Measurements from ENCODE around the gene GPR45. TPM values are rescaled to one million over a fixed set of nuclear protein-coding genes. Genes with fewer than 3 reads are reported as not detected.

GPR45 gene
- total and polyA plus RNA-seq, 10 of the 15 experiments (the other 5 are each of a cell fraction or from before 2014, with no cell fraction given): not detected

GRCh38 chr2:105194022-105194675 is 47.4 kb upstream of the GPR45 start (continued):
- TF ChIP-seq NR2C2 (IDR thresholded peaks at IDR 0.05; ENCODE audit: borderline replicate concordance, control insufficient read depth, insufficient read length, low read depth): no peak

GRCh38 chr2:105196651-105197050 is 44.9 kb upstream of the GPR45 start:
- DNase-seq (ENCODE audit: low read depth, low spot score) (no peak), ATAC-seq (no peak), FAIRE-seq (no peak)
- H4K20me1 ChIP-seq (ENCODE audit: control insufficient read depth, insufficient read depth): no peaks in the 10 kb centered on the region
- H3K4me1 ChIP-seq (ENCODE audit: control insufficient read depth, insufficient read depth, low read length): no peaks in the 10 kb centered on the region
- no peak overlapping the region for H3K4me2 ChIP-seq (ENCODE audit: control insufficient read depth, insufficient read depth)
- no peak overlapping the region for H2AFZ ChIP-seq (ENCODE audit: control insufficient read depth, low read depth, low read length)
- H3K79me2 ChIP-seq (ENCODE audit: control insufficient read depth, insufficient read depth, low read length): no peaks in the 10 kb centered on the region
- 55% methylated on average over 4 of the region's 4 CpGs for WGBS (ENCODE audit: insufficient coverage, insufficient replicate concordance, low lambda C conversion rate, missing lambda C conversion rate)
- RAD21 ChIA-PET (ENCODE audit: unreplicated experiment): no interaction called here
- BruUV-seq (replicated peaks): no TSS peak
- in situ Hi-C loops (cut with MboI) (no loop called here), intact Hi-C loops (cut with micrococcal nuclease; ENCODE audit: unreplicated experiment) (no loop called here)
- POLR2A ChIA-PET: no interaction called here
- H3K27ac ChIP-seq (ENCODE audit: control insufficient read depth, insufficient read depth): no peak overlapping the region
- TF ChIP-seq IKZF2 (IDR thresholded peaks at IDR 0.05) (no peak), CREM (IDR thresholded peaks at IDR 0.05; ENCODE audit: low read depth) (no peak), TCF3 (IDR thresholded peaks at IDR 0.05; ENCODE audit: borderline replicate concordance, insufficient read depth, low read depth, low read length) (no peak), KDM1A (IDR thresholded peaks at IDR 0.05; ENCODE audit: borderline replicate concordance) (no peak), TAF1 (IDR thresholded peaks at IDR 0.05; ENCODE audit: borderline replicate concordance, low read depth, low read length) (no peak), POLR2AphosphoS5 (IDR thresholded peaks at IDR 0.05; ENCODE audit: low read length) (no peak), KLF5 (IDR thresholded peaks at IDR 0.05; ENCODE audit: partially characterized antibody) (no peak), ZNF687 (IDR thresholded peaks at IDR 0.05) (no peak), YY1 (IDR thresholded peaks at IDR 0.05; ENCODE audit: low read depth, low read length) (no peak), ZSCAN29 (IDR thresholded peaks at IDR 0.05) (no peak), ETV6 (conservative IDR thresholded peaks at IDR 0.05 in 1 of 2, IDR thresholded peaks at IDR 0.05 in 1 of 2; ENCODE audit: borderline replicate concordance in 1 of 2, low read depth in 1 of 2) (no peak), USF2 (IDR thresholded peaks at IDR 0.05; ENCODE audit: borderline replicate concordance, low read depth, low read length) (no peak), NR2C2 (IDR thresholded peaks at IDR 0.05; ENCODE audit: borderline replicate concordance, control insufficient read depth, insufficient read length, low read depth) (no peak), LARP7 (IDR thresholded peaks at IDR 0.05) (no peak)
- H3K9me3 ChIP-seq (replicated peaks; ENCODE audit: control insufficient read depth, insufficient read depth, low read length): no peaks in the 10 kb centered on the region
- CTCF ChIA-PET: interaction anchor here (1.7 kb wide), 1 partner anchor 82 kb away, joined by 5 read pairs; no protein-coding TSS in a partner anchor
- H3K9ac ChIP-seq (ENCODE audit: control insufficient read depth, insufficient read depth, low read length): no peak overlapping the region
- H3K36me3 ChIP-seq (ENCODE audit: control insufficient read depth in 2 of 2, insufficient read depth in 2 of 2, low read length in 1 of 2): no peaks in the 10 kb centered on the region
- no peak overlapping the region for H3K4me3 ChIP-seq
- no peaks in the 10 kb centered on the region; a peak in 1 of 4 replicates for H3K27me3 ChIP-seq (replicated peaks in 1 of 2; ENCODE audit: control insufficient read depth in 2 of 2, insufficient read depth in 2 of 2, low read length in 1 of 2)
- SMC1A ChIA-PET (ENCODE audit: uncharacterized antibody, unreplicated experiment): no interaction called here

Data from GM12878 (cell line).